SH-SY5Y (cell line): Measurements from ENCODE around the gene CHID1.

ENCODE experiments used
- GATA2 ChIP-seq: IDR thresholded peaks from 2 replicates; pipeline ENCODE4 v1.6.1; 2011; ENCODE audit warnings: mild to moderate bottlenecking, low read depth, low read length
- GATA3 ChIP-seq: IDR thresholded peaks from 2 replicates; pipeline ENCODE4 v1.6.1; 2011; ENCODE audit warnings: low read depth, mild to moderate bottlenecking, low read length, moderate library complexity

Gene CHID1

GRCh38 chr11:839875-840617 is 70.6 kb downstream of the CHID1 start:
- no peak for TF ChIP-seq GATA2

- no peak for TF ChIP-seq GATA3
- no peak for TF ChIP-seq GATA2
Measured at GRCh38 chr11:839280-839623, 71.4 kb downstream of the CHID1 start.

GRCh38 chr11:838441-839279 is 72.0 kb downstream of the CHID1 start:
- no peak for TF ChIP-seq GATA2

GRCh38 chr11:837990-838307 is 72.7 kb downstream of the CHID1 start:
- TF ChIP-seq GATA3 (no peak), GATA2 (no peak)

GRCh38 chr11:837189-837989 is 73.2 kb downstream of the CHID1 start:
- no peak for TF ChIP-seq GATA2

GRCh38 chr11:836700-837099 is 73.9 kb downstream of the CHID1 start:
- TF ChIP-seq GATA2 (no peak), GATA3 (no peak)

- TF ChIP-seq GATA2 (no peak), GATA3 (no peak)
Measured at GRCh38 chr11:836274-836673, 74.3 kb downstream of the CHID1 start.

- TF ChIP-seq GATA3, result no peak
- TF ChIP-seq GATA2, result no peak
Measured at GRCh38 chr11:834371-835316, 76.0 kb downstream of the CHID1 start.

GRCh38 chr11:833849-834311 is 76.7 kb downstream of the CHID1 start:
- no peak for TF ChIP-seq GATA2

GRCh38 chr11:833114-833791 is 77.4 kb downstream of the CHID1 start:
- TF ChIP-seq GATA2 (no peak), GATA3 (no peak)

- TF ChIP-seq GATA3 (no peak), GATA2 (no peak)
Measured at GRCh38 chr11:832529-833113, 78.0 kb downstream of the CHID1 start, which contains the start of gene CD151. Gene CD151 (plus strand): TSS chr11:832952. CDS start chr11:836070, 3,118 bp downstream.

- no peak for TF ChIP-seq GATA3
Measured at GRCh38 chr11:831961-832528, 78.6 kb downstream of the CHID1 start.
